Smooth muscle cell of the pulmonary artery (primary cell): ENCODE measurements around the gene SPATA19. TPM values are rescaled to one million over a fixed set of nuclear protein-coding genes. Genes with fewer than 3 reads are reported as not detected.

Source experiments
- total RNA-seq: library from RNA; depleted of rRNA; stranded (reverse); fragments of >200 nt; gene quantifications from 2 replicates; pipeline ENCODE4 v1.2.3, GENCODE V29; 2014

SPATA19 gene
- total RNA-seq, result not detected in 2 replicates

GRCh38 chr11:133845413-133845812 is at the start of gene SPATA19:
SPATA19 (minus strand) TSS chr11:133845513; CDS start chr11:133845446, 67 bp downstream.

Other genes with a start within 250 kb of the SPATA19 start
- 0.73 and 2.2 TPM in 2 replicates for gene IGSF9B, start 111.5 kb upstream of the SPATA19 start, total RNA-seq
- gene JAM3, start 223.6 kb upstream of the SPATA19 start, total RNA-seq, result 95.7 and 117 TPM in 2 replicates